Activated CD4-positive, alpha-beta T cell treated with anti-CD3 and anti-CD28 coated beads, Interleukin-2, amount 50 U/mL, for 48 hours (primary cell): ENCODE data around the gene PRKN.

Experiments
- DNase-seq, 2 experiments: peaks; one replicate each; pipeline ENCODE4 v3.0.0-alpha.2; 2020

PRKN gene

GRCh38 chr6:161429921-161430490 lies 1297.6 kb downstream of the PRKN start:
- no peak for DNase-seq

- DNase-seq = no peak
Observed at GRCh38 chr6:161424421-161424820, 1303.1 kb downstream of the PRKN start.

GRCh38 chr6:161422710-161423680 lies 1304.6 kb downstream of the PRKN start:
- DNase-seq = no peak

DNA sequence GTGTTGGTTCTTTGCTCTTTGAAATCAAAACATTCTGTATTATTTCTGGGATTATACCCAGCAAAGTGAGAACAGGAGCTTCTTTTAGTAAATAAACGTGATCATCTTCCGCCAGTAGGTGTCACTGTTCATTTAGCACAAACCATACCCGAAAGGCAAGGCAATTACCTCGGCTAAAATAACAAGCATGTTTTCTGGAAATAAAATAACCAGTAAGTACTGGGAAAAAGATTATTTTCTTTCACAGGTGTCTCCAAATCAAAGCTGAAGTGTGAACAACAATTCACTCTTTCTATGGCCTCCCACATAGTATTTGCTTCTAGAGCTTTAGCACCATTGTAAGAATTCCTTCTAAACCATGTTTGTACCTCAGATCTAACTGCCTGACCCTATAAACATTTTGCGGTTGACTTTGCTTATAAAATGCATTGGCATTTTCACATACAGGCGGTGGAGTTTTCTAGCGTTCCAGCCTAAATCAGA lies 1309.1 kb downstream of the PRKN start:
- peak in 1 of 2 experiments; percentile 15 for DNase-seq

- no peak for DNase-seq
Observed at GRCh38 chr6:161417717-161418462, 1309.7 kb downstream of the PRKN start.

- no peak for DNase-seq
Observed at GRCh38 chr6:161415302-161415855, 1312.2 kb downstream of the PRKN start.

GRCh38 chr6:161414707-161415106 lies 1312.9 kb downstream of the PRKN start:
- DNase-seq = no peak

GRCh38 chr6:161414180-161414579 lies 1313.4 kb downstream of the PRKN start:
- no peak for DNase-seq

GRCh38 chr6:161413355-161413771 lies 1314.2 kb downstream of the PRKN start:
- DNase-seq = no peak

DNA sequence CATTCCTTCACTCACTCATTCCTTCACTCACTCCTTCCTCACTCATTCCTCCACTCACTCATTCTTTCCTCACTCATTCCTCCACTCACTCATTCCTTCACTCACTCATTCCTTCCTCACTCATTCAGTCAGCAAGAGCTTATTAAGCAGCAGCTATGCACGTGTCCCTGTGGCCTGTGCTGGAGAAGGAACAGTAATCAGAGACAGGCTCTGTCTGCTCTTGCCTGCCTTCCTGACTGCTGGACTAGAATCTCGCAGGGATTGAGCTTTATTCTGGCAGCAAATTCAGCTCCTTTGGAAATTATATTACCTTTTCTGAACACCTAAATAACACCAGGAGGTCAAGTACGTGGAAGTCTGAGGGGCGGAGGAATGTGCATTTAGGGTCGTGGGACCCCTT lies 1314.8 kb downstream of the PRKN start:
- no peak for DNase-seq

DNA sequence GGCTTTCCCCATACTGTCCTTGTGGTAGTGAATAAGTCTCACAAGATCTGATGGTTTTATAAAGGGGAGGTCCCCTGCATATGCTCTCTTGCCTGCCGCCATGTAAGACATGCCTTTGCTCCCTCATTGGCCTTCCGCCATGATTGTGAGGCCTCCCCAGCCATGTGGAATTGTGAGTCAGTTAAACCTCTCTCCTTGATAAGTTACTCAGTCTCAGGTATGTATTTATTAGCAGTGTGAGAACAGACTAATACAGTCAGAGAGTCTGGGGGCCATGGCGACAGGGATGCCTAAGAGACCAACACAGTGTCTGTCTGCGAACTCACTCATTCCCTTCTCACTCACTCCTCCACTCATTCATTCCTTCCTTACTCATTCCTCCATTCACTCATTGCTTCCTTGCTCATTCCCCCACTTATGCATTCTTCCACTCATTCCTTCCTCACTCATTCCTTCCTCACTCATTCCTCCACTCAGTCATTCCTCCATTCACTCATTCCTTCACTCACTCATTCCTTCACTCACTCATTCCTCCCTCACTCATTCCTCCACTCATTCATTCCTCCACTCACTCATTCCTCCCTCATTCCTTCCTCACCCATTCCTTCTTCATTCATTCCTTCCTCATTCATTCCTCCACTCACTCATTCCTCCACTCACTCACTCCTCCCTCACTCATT lies 1316.2 kb downstream of the PRKN start:
- DNase-seq = no peak

- DNase-seq = no peak
Observed at GRCh38 chr6:161410736-161411135, 1316.8 kb downstream of the PRKN start.

DNA sequence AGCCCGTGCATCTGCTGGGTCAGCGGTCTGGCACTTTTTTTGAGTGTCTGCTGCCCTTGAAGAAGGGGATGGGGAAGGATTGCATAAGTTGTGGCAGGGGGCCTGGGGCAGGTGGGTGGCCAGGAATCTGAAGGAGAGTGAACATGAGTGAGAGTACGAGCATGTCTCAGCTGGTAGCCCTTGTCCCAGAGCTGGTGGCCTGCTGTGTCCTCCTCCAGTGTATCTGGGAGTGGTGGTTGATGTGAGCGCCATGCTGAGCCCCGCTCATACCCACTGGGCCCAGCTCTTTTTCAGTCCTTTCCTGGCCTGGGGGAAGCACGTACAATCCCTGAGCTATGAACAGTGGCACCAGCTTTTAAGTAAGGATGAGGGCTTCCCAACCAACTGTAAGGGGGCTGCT lies 1317.5 kb downstream of the PRKN start:
- DNase-seq = no peak

- DNase-seq = no peak
Observed at GRCh38 chr6:161409353-161409752, 1318.2 kb downstream of the PRKN start.

DNA sequence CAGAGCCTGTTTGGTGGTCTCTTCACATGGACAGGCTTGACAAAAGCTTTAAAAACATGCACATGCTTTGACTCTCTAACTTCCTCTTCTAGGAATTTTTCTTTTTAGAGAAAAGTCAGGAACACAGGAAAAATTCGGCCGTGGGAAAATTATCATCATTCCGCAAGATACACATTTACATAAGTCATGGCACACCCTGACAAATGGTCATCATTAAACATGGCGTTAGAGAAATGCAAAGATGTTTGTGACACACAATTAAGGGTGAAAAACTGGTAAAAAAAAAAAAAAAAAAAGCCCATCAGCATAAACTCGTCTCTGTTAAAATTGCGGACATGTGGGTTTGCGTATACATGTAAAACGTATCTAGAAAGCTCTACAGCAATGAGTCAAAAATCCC lies 1319.5 kb downstream of the PRKN start:
- no peak for DNase-seq

GRCh38 chr6:161407581-161407980 lies 1320.0 kb downstream of the PRKN start:
- DNase-seq = no peak

GRCh38 chr6:161407115-161407514 lies 1320.5 kb downstream of the PRKN start:
- DNase-seq = no peak

DNA sequence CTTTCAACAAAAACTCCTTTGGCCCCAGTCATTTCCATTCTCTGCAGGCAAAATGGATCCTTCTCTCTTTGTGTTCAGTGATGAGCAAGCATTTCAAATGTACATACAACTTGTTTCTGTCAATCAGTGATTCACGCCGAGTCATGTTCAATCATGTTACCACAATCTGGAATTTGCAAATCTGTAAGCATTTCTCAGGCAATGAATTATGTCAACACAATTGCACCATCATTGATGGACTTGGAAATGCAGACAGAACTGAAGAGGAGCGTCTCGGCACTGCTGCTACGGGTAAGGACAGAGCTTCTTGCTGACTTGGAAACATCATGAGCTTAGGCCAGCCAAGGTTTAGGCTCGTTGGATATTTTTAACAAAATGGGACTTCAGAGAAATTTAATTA lies 1320.9 kb downstream of the PRKN start:
- DNase-seq = no peak

GRCh38 chr6:161405418-161405817 lies 1322.1 kb downstream of the PRKN start:
- DNase-seq = no peak

- no peak for DNase-seq
Observed at GRCh38 chr6:161403717-161404116, 1323.8 kb downstream of the PRKN start.

GRCh38 chr6:161401587-161402309 lies 1325.8 kb downstream of the PRKN start:
- DNase-seq = no peak

GRCh38 chr6:161400671-161401070 lies 1326.9 kb downstream of the PRKN start:
- no peak for DNase-seq
